ENCODE measurements around the gene STX19. TPM values are rescaled to one million over a fixed set of nuclear protein-coding genes. Genes with fewer than 3 reads are reported as not detected.
A peak's percentile ranks its signal among the peaks of the same experiment; 100 is the strongest.

Gene STX19
- total and polyA plus RNA-seq, 2 donors (not counting 3 experiments of a cell fraction or from before 2014, with no cell fraction given) = not detected

GRCh38 chr3:94062513-94063404, 34.4 kb upstream of the STX19 start, which contains the start of the genes DHFR2 and NSUN3:
TSS of gene DHFR2 (minus strand) at chr3:94062916. CDS start at chr3:94061511, 1,405 bp downstream.
TSS of gene NSUN3 (plus strand) at chr3:94063061. CDS start at chr3:94063127, 66 bp downstream.
- DNase-seq (ENCODE audit: low read depth, low spot score) (peak; percentile 97), FAIRE-seq (peak; percentile 84)
- H3K36me3 ChIP-seq (ENCODE audit: control insufficient read depth in 2 of 2, extremely low read depth in 1 of 2, insufficient read depth in 2 of 2, low read length in 2 of 2) = peaks cover 0 to 2% of the 10 kb centered on the region in 2 experiments
- H3K27me3 ChIP-seq (ENCODE audit: control insufficient read depth in 2 of 2, insufficient read depth in 2 of 2, low read length in 2 of 2) = no peaks in the 10 kb centered on the region
- intact Hi-C loops (cut with micrococcal nuclease) (loop anchor here (1.0 to 10.0 kb wide), 4 partner anchors 58 to 158 kb away; partner anchors contain the start of genes ARL13B and PROS1), dilution Hi-C loops (cut with MboI; ENCODE audit: extremely low pct_ligation_motif_present, low sequenced_read_pairs) (no loop called here)
- TSS peak; percentile 80 for BruUV-seq (replicated peaks)
- H2AFZ ChIP-seq (ENCODE audit: low read depth, low read length) = peak within 1 kb of the TSS; percentile 43
- peak within 1 kb of the TSS; percentile 98 for H3K4me2 ChIP-seq (ENCODE audit: insufficient read depth, low read length)
- CTCF ChIA-PET = interaction anchor here (0.6 to 2.6 kb wide), 7 partner anchors 9 to 89 kb away, joined by 3 to 14 read pairs (median 4); partner anchors contain the start of genes ARL13B and PROS1
- peaks cover 10% of the 10 kb centered on the region for H3K79me2 ChIP-seq (ENCODE audit: control insufficient read depth, insufficient read depth, low read length)
- peak within 1 kb of the TSS; percentile 99 for H3K9ac ChIP-seq (replicated peaks; ENCODE audit: extremely low read depth, insufficient read depth, low read length)
- peak within 1 kb of the TSS; percentile 92 for H3K27ac ChIP-seq (ENCODE audit: insufficient read depth, low read depth, low read length)
- POLR2A ChIA-PET = interaction anchor here (0.9 to 1.3 kb wide), 4 partner anchors 34 to 90 kb away, joined by 3 to 4 read pairs (median 4); no protein-coding TSS in a partner anchor
- peak within 1 kb of the TSS; percentile 65 to 98 (median 88) for H3K4me3 ChIP-seq (replicated peaks in 1 of 3; ENCODE audit: insufficient read depth in 1 of 3, low read depth in 1 of 3, low read length in 3 of 3)
- no peaks in the 10 kb centered on the region for H3K9me3 ChIP-seq (replicated peaks; ENCODE audit: control insufficient read depth, insufficient read depth, low read length)
- peaks cover 17% of the 10 kb centered on the region for H3K4me1 ChIP-seq (ENCODE audit: control insufficient read depth, extremely low read depth, insufficient read depth, low read length)
- TF ChIP-seq POLR2A (IDR thresholded peaks at IDR 0.05; ENCODE audit: low read depth, low read length) (peak; percentile 74), POLR2AphosphoS5 (IDR thresholded peaks at IDR 0.05; ENCODE audit: insufficient read depth, low read depth, low read length) (peak; percentile 48), MAX (IDR thresholded peaks at IDR 0.05; ENCODE audit: insufficient read depth, insufficient read length) (no peak)
- H3K9me1 ChIP-seq (replicated peaks; ENCODE audit: control insufficient read depth, extremely low read depth, insufficient read depth, low read length) = no peaks in the 10 kb centered on the region
- no peaks in the 10 kb centered on the region for H4K20me1 ChIP-seq (replicated peaks; ENCODE audit: control insufficient read depth, extremely low read depth, insufficient read depth, low read length)

GRCh38 chr3:94061297-94061696, 32.9 kb upstream of the STX19 start:
- no peaks in the 10 kb centered on the region for H3K9me1 ChIP-seq (replicated peaks; ENCODE audit: control insufficient read depth, extremely low read depth, insufficient read depth, low read length)
- H3K36me3 ChIP-seq (ENCODE audit: control insufficient read depth in 2 of 2, extremely low read depth in 1 of 2, insufficient read depth in 2 of 2, low read length in 2 of 2) = peaks cover 0 to 2% of the 10 kb centered on the region in 2 experiments
- peaks cover 10% of the 10 kb centered on the region for H3K79me2 ChIP-seq (ENCODE audit: control insufficient read depth, insufficient read depth, low read length)
- H2AFZ ChIP-seq (ENCODE audit: low read depth, low read length) = no peak overlapping the region
- no peak overlapping the region for H3K4me2 ChIP-seq (ENCODE audit: insufficient read depth, low read length)
- H3K27me3 ChIP-seq (ENCODE audit: control insufficient read depth in 2 of 2, insufficient read depth in 2 of 2, low read length in 2 of 2) = no peaks in the 10 kb centered on the region
- intact Hi-C loops (cut with micrococcal nuclease) = loop anchor here (10.0 kb wide), 1 partner anchor 156 kb away; no protein-coding TSS in a partner anchor
- dilution Hi-C loops (cut with MboI; ENCODE audit: extremely low pct_ligation_motif_present, low sequenced_read_pairs) = no loop called here
- no TSS peak for BruUV-seq (replicated peaks)
- H3K27ac ChIP-seq (ENCODE audit: insufficient read depth, low read depth, low read length) = no peak overlapping the region
- TF ChIP-seq FOS (IDR thresholded peaks at IDR 0.05; ENCODE audit: borderline replicate concordance, insufficient read depth, low read length) = no peak
- no peak for TF ChIP-seq MAX (IDR thresholded peaks at IDR 0.05; ENCODE audit: insufficient read depth, insufficient read length)
- TF ChIP-seq GATA2 (IDR thresholded peaks at IDR 0.05; ENCODE audit: insufficient read depth, insufficient read length, low read depth, low read length) = no peak
- TF ChIP-seq POLR2A (IDR thresholded peaks at IDR 0.05; ENCODE audit: low read depth, low read length) = no peak
- no peak for TF ChIP-seq CTCF (IDR thresholded peaks at IDR 0.05; ENCODE audit: extremely low read depth in 1 of 2, insufficient read depth in 1 of 2, low read depth in 1 of 2, low read length in 2 of 2)
- TF ChIP-seq JUN (IDR thresholded peaks at IDR 0.05; ENCODE audit: borderline replicate concordance, insufficient read depth, insufficient read length, low read depth) = no peak
- no peak for TF ChIP-seq MYC (IDR thresholded peaks at IDR 0.05; ENCODE audit: low read depth, low read length)
- TF ChIP-seq POLR2AphosphoS5 (IDR thresholded peaks at IDR 0.05; ENCODE audit: insufficient read depth, low read depth, low read length) = no peak
- TF ChIP-seq EZH2 (IDR thresholded peaks at IDR 0.05; ENCODE audit: borderline replicate concordance, low read depth, low read length, severe bottlenecking) = no peak
- ChIA-PET CTCF (no interaction called here), POLR2A (no interaction called here)
- no peak overlapping the region for H3K9ac ChIP-seq (replicated peaks; ENCODE audit: extremely low read depth, insufficient read depth, low read length)
- DNase-seq (ENCODE audit: low read depth, low spot score) (no peak), FAIRE-seq (no peak)
- peaks cover 10% of the 10 kb centered on the region for H3K4me1 ChIP-seq (ENCODE audit: control insufficient read depth, extremely low read depth, insufficient read depth, low read length)
- no peak overlapping the region for H3K4me3 ChIP-seq (replicated peaks in 1 of 3; ENCODE audit: insufficient read depth in 1 of 3, low read depth in 1 of 3, low read length in 3 of 3)
- H3K9me3 ChIP-seq (replicated peaks; ENCODE audit: control insufficient read depth, insufficient read depth, low read length) = no peaks in the 10 kb centered on the region
- H4K20me1 ChIP-seq (replicated peaks; ENCODE audit: control insufficient read depth, extremely low read depth, insufficient read depth, low read length) = no peaks in the 10 kb centered on the region
